Thyroid gland (tissue), 4 donors: ENCODE results near the gene KIF13A. TPM values are rescaled to one million over a fixed set of nuclear protein-coding genes. Genes with fewer than 3 reads are reported as not detected.

ENCODE experiments used
- DNase-seq, 2 donors: peaks; one replicate each; pipeline ENCODE4 v3.0.0-alpha.2; 2019
- H3K27ac ChIP-seq, 3 donors: fragments of 200-600 bp; sonication (generic); 1 replicate in 2 of 3; 2 replicates in 1 of 3; pipeline ENCODE4 v1.5.1; 2016 to 2019; ENCODE audit warnings: mild to moderate bottlenecking in 1 of 3, moderate library complexity in 1 of 3
- H3K27me3 ChIP-seq: fragments of 200-600 bp; sonication (generic); one replicate; pipeline ENCODE4 v1.5.1; 2019
- H3K36me3 ChIP-seq, 2 donors: fragments of 200-600 bp; sonication (generic); one replicate each; pipeline ENCODE4 v1.5.1; 2016 to 2019
- H3K4me1 ChIP-seq, 2 donors: fragments of 200-600 bp; sonication (generic); one replicate each; pipeline ENCODE4 v1.5.1; 2017 to 2019
- H3K4me3 ChIP-seq, 3 donors: fragments of 200-600 bp; sonication (generic); replicated peaks in 1 of 3; 1 replicate in 2 of 3; 2 replicates in 1 of 3; pipeline ENCODE4 v1.5.1; 2016; ENCODE audit warnings: mild to moderate bottlenecking in 1 of 3
- H3K9me3 ChIP-seq: fragments of 200-600 bp; sonication (generic); one replicate; pipeline ENCODE4 v1.5.1; 2017
- POLR2A ChIP-seq, 2 donors: fragments of 450-650 bp; IDR thresholded peaks; one replicate each; pipeline ENCODE4 v1.6.1; 2017; ENCODE audit warnings: antibody characterized with exemption in 2 of 2, mild to moderate bottlenecking in 2 of 2, moderate library complexity in 1 of 2
- WGBS, 2 donors: methylation state at CpG; one replicate each; pipeline ENCODE4 v1.1.5; 2017; 5-methylcytosine and 5-hydroxymethylcytosine counted together
- intact Hi-C: fragments of 100-400 bp; cut with DNase I; formaldehyde crosslinking; loops from one replicate; pipeline ENCODE4 v1.15.1; 2023
- total RNA-seq, 4 donors: library from RNA; depleted of rRNA; stranded (reverse); fragments of >200 nt; gene quantifications; one replicate each; pipeline ENCODE4 v1.2.3, GENCODE V29; 2016
- TF ChIP-seq, protein P1 (sequence below), 6 experiments: fragments of 200-600 bp in 3 of 6; fragments of 450-650 bp in 3 of 6; sonication (generic) in 3 of 6; IDR thresholded peaks; one replicate each; pipeline ENCODE4 v1.5.1; 2016 to 2019; ENCODE audit warnings: antibody characterized with exemption in 6 of 6, mild to moderate bottlenecking in 2 of 6, inconsistent platforms in 1 of 6, moderate library complexity in 1 of 6

Gene KIF13A
- total RNA-seq, 4 donors from 2014 or later, result 40.7 to 79.8 (median 66.4) TPM

DNA sequence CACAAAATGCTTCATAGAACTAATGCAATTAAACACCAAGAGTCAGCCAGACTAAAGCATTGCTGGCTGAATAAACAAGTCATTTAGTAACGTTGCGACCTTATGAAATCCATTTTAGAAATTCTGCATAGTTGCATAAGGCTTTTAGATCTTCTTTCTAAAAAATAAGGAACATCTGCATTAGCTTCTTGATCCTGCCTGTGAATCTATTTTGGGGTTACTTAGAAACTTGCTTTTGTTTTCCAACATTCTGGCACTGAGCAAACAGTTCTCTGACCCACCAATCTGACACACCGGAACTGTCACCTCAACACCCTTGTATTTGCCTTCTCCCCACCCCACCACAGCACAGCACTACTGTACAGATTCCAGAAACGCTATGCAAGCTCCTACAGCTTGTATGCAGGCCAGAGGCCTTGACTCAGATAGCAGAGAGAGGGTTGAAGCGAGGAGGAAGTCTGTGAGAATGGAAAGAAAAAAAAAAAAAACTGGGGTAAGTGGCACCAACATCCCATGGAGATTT lies 55.0 kb downstream of the KIF13A start:
- H3K9me3 ChIP-seq, result no peaks in the 10 kb centered on the region
- H3K4me1 ChIP-seq, result peaks cover 32 to 60% of the 10 kb centered on the region in 2 donors
- intact Hi-C loops, result no loop called here
- DNase-seq, result no peak
- H3K27ac ChIP-seq, result peak overlapping the region in 1 of 3 donors; percentile 25
- 39 to 59% methylated on average over 5 of the region's 5 CpGs for WGBS, 2 donors
- H3K4me3 ChIP-seq, result no peak overlapping the region
- H3K36me3 ChIP-seq, result no peaks in the 10 kb centered on the region
- no peaks in the 10 kb centered on the region for H3K27me3 ChIP-seq
- TF ChIP-seq, protein P1, sequence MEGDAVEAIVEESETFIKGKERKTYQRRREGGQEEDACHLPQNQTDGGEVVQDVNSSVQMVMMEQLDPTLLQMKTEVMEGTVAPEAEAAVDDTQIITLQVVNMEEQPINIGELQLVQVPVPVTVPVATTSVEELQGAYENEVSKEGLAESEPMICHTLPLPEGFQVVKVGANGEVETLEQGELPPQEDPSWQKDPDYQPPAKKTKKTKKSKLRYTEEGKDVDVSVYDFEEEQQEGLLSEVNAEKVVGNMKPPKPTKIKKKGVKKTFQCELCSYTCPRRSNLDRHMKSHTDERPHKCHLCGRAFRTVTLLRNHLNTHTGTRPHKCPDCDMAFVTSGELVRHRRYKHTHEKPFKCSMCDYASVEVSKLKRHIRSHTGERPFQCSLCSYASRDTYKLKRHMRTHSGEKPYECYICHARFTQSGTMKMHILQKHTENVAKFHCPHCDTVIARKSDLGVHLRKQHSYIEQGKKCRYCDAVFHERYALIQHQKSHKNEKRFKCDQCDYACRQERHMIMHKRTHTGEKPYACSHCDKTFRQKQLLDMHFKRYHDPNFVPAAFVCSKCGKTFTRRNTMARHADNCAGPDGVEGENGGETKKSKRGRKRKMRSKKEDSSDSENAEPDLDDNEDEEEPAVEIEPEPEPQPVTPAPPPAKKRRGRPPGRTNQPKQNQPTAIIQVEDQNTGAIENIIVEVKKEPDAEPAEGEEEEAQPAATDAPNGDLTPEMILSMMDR (IDR thresholded peaks at IDR 0.05), result no peak
- no peak for TF ChIP-seq POLR2A (IDR thresholded peaks at IDR 0.05)

DNA sequence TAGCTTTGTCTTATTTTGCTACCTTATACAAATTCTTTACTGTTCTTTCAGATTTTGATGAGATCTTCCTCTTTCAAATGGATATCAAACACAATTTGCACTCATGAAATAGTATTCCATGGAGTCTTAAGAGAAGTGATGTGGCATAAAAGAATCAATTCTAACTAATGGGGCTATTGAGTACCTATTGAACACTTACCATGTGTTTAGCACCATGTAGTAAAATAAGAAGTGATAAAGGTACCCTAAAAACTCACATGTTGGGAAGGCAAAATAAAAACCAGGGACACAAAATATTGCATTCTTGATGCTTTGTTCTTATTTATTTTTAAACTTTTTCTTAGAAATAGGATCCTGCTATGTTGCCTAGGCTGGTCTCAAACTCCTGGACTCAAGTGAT lies 56.2 kb downstream of the KIF13A start:
- H3K9me3 ChIP-seq, result no peaks in the 10 kb centered on the region
- intact Hi-C loops, result no loop called here
- no peaks in the 10 kb centered on the region for H3K36me3 ChIP-seq
- TF ChIP-seq POLR2A (IDR thresholded peaks at IDR 0.05), result no peak
- TF ChIP-seq, protein P1 (IDR thresholded peaks at IDR 0.05), result no peak
- H3K27me3 ChIP-seq, result no peaks in the 10 kb centered on the region
- no peak for DNase-seq
- H3K27ac ChIP-seq, result peak overlapping the region in 2 of 3 donors; percentile 72 to 76
- H3K4me1 ChIP-seq, result peaks cover 32 to 61% of the 10 kb centered on the region in 2 donors
- H3K4me3 ChIP-seq, result no peak overlapping the region

DNA sequence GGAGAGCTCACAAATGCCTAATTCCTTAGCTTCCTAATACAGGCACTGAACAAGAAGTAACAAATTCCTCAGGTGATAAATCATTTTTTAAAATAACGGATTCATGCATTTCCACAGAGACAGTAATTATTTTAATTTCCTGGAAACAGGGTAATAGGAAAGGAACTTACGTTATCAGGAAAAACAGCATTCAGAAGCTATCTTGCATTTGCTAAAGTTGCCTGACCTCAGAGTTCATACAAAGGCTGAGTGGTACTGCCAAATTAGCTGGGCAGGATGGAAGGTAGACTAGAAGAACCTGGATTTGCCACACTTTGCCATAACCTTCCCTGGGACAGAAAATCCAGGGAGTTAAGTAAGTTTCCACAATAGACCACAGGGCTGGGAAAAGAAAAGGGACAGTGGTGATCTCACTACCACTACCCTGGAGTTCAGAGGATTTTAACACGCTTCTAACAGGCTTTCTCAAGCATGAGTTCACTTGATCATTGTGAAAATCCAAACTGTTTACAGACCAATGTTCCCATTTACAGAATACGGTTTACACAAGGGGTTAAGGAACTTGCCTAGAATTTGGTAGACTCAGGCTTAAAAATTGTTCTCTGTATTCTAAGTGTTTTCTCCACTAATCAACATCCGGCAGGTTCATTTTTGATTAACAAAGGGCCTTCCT lies 57.0 kb downstream of the KIF13A start:
- Histone ChIP-seq H3K27ac (peak overlapping the region in 2 of 3 donors; percentile 72 to 76), H3K36me3 (no peaks in the 10 kb centered on the region), H3K27me3 (no peaks in the 10 kb centered on the region), H3K4me3 (no peak overlapping the region), H3K9me3 (no peaks in the 10 kb centered on the region), H3K4me1 (peaks cover 29 to 59% of the 10 kb centered on the region in 2 donors)
- WGBS, 2 donors, result 71 to 78% methylated on average over 5 of the region's 5 CpGs
- DNase-seq, result no peak
- TF ChIP-seq, protein P1 (IDR thresholded peaks at IDR 0.05), result no peak
- no peak for TF ChIP-seq POLR2A (IDR thresholded peaks at IDR 0.05)
- intact Hi-C loops, result no loop called here

DNA sequence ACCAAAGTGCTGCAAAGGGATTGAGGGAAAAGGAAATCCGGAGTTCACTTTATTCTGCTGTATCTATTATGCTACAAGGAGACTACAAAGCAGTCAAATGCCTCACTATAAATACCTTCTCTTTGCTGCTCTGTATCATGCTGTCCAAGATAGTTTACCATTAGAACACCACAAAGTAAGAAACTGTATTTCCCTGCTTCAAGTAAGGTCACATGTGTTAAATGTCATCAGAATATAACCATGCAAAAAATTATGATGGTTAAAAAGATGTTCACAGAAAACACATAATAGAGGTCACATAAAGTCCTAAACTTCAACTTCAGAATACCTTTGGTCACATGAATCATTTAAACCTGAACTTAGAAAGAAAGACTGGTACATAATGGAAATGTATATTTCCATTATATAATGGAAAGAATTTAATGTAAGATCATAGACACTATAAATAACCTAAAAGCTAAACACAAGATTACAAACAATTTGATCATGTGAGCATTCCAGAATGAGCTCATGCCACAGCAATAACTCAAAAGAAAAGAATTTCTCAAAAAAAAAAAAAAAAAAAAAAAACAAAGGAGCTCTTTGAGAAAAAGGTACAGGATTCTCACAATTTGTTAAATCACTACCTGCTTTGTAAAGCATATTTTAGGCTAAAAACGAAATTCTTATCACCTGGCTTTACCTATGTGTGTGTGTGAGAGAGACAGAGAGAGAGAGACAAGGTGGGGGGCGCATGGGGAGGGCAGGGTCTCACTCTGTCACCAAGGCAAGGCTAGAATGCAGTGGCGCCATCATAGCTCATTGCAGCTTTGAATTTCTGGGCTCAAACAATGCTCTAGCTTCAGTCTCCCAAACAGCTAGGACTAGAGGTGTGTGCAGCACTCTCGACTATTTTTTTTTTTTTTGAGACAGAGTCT lies 58.7 kb downstream of the KIF13A start:
- intact Hi-C loops, result no loop called here
- DNase-seq, result no peak
- Histone ChIP-seq H3K4me1 (peaks cover 33 to 64% of the 10 kb centered on the region in 2 donors), H3K4me3 (no peak overlapping the region), H3K9me3 (no peaks in the 10 kb centered on the region), H3K27me3 (no peaks in the 10 kb centered on the region), H3K36me3 (no peaks in the 10 kb centered on the region), H3K27ac (peak overlapping the region in 2 of 3 donors; percentile 72 to 76)
- TF ChIP-seq, protein P1 (IDR thresholded peaks at IDR 0.05), result no peak
- no peak for TF ChIP-seq POLR2A (IDR thresholded peaks at IDR 0.05)
- 80 to 82% methylated on average over 5 of the region's 5 CpGs for WGBS, 2 donors
